H1 (cell line): ENCODE measurements around the gene SRGAP3. TPM values are rescaled to one million over a fixed set of nuclear protein-coding genes. Genes with fewer than 3 reads are reported as not detected.
A peak's percentile ranks its signal among the peaks of the same experiment; 100 is the strongest.

Experiments used
- CTCF ChIA-PET: fragments of 300-600 bp; sonication (Branson Sonifier 250); formaldehyde crosslinking; loops from one replicate; lab custom pipeline; 2021; ENCODE audit not compliant: partially characterized antibody; lab: Charles Lee
- POLR2A ChIA-PET: fragments of 300-600 bp; sonication (Branson Sonifier 250); formaldehyde crosslinking; loops from one replicate; lab custom pipeline; 2021; ENCODE audit warnings: inconsistent platforms; ENCODE audit not compliant: partially characterized antibody; lab: Charles Lee
- DNase-seq, 2 experiments: peaks; one replicate each; pipeline versions ENCODE4 v3.0.0 to v3.0.0-alpha.2; 2010 to 2022; ENCODE audit warnings: low spot score in 2 of 2, low read depth in 1 of 2, mixed read lengths in 1 of 2
- FAIRE-seq: peaks from 2 replicates; lab custom pipeline; 2011; peaks lifted over from hg19 to GRCh38; lab: Jason Lieb, UNC
- H2AFZ ChIP-seq: 2 replicates; pipeline ENCODE4 v1.8.1; 2012; ENCODE audit warnings: low read length, inconsistent platforms
- H2AK5ac ChIP-seq: 2 replicates; pipeline ENCODE4 v1.6.1; 2013; ENCODE audit warnings: low read depth, low read length
- H2BK120ac ChIP-seq: replicated peaks from 2 replicates; pipeline ENCODE3; 2013; ENCODE audit warnings: low read depth, low read length, inconsistent platforms
- H2BK12ac ChIP-seq: 2 replicates; pipeline ENCODE4 v1.6.1; 2013; ENCODE audit warnings: low read depth, low read length
- H2BK15ac ChIP-seq: 2 replicates; pipeline ENCODE4 v1.6.1; 2013; ENCODE audit warnings: low read length
- H2BK20ac ChIP-seq: 2 replicates; pipeline ENCODE4 v1.6.1; 2013; ENCODE audit warnings: low read length
- H2BK5ac ChIP-seq: 2 replicates; pipeline ENCODE4 v1.6.1; 2013; ENCODE audit warnings: low read depth, low read length
- H3K14ac ChIP-seq: 2 replicates; pipeline ENCODE4 v1.6.1; 2013; ENCODE audit warnings: inconsistent platforms; ENCODE audit not compliant: insufficient read length
- H3K18ac ChIP-seq: 2 replicates; pipeline ENCODE4 v1.6.1; 2013; ENCODE audit warnings: low read length; ENCODE audit errors: extremely low read depth
- H3K23ac ChIP-seq: 2 replicates; pipeline ENCODE4 v1.6.1; 2013; ENCODE audit warnings: inconsistent platforms; ENCODE audit not compliant: insufficient read length
- H3K23me2 ChIP-seq: 2 replicates; pipeline ENCODE4 v1.6.1; 2013; ENCODE audit warnings: low read depth, low read length
- H3K27ac ChIP-seq: 2 replicates; pipeline ENCODE4 v1.6.1; 2011; ENCODE audit warnings: low read depth, low read length, inconsistent platforms
- H3K27me3 ChIP-seq, 4 experiments: replicated peaks in 1 of 4; 1 replicate in 1 of 4; 2 replicates in 3 of 4; pipeline versions ENCODE4 v1.6.1 to v1.8.1; 2011 to 2013; ENCODE audit warnings: low read length in 3 of 4, mild to moderate bottlenecking in 3 of 4, inconsistent platforms in 2 of 4, mixed read lengths in 2 of 4, moderate library complexity in 1 of 4; ENCODE audit not compliant: control insufficient read depth in 3 of 4, insufficient read depth in 3 of 4; ENCODE audit errors: extremely low read depth in 1 of 4
- H3K36me3 ChIP-seq, 4 experiments: 2 replicates each; pipeline versions ENCODE4 v1.6.1 to v1.8.1; 2011 to 2013; ENCODE audit warnings: mild to moderate bottlenecking in 4 of 4, low read length in 3 of 4, moderate library complexity in 2 of 4, control low read depth in 1 of 4, inconsistent platforms in 1 of 4; ENCODE audit not compliant: insufficient read depth in 4 of 4, control insufficient read depth in 2 of 4
- H3K4ac ChIP-seq: replicated peaks from 2 replicates; pipeline ENCODE3; 2013; ENCODE audit warnings: low read length, low read depth, mixed read lengths, inconsistent platforms; ENCODE audit not compliant: insufficient read length
- H3K4me1 ChIP-seq, 4 experiments: replicated peaks in 1 of 4; 1 replicate in 1 of 4; 2 replicates in 3 of 4; pipeline versions ENCODE4 v1.6.1 to v1.8.1; 2011 to 2013; ENCODE audit warnings: low read length in 3 of 4, inconsistent platforms in 2 of 4, mixed read lengths in 1 of 4; ENCODE audit not compliant: insufficient read depth in 4 of 4, control insufficient read depth in 3 of 4
- H3K4me2 ChIP-seq, 2 experiments: 2 replicates each; pipeline versions ENCODE4 v1.6.1 to v1.8.1; 2011 to 2013; ENCODE audit warnings: low read depth in 2 of 2, low read length in 2 of 2, control low read depth in 1 of 2, inconsistent platforms in 1 of 2, mild to moderate bottlenecking in 1 of 2; ENCODE audit not compliant: insufficient read depth in 1 of 2
- H3K4me3 ChIP-seq, 4 experiments: fragments of 200-600, 300-600 bp in 1 of 4; sonication (generic), shearing (Covaris generic), sonication (Bioruptor Twin) in 1 of 4; 2 replicates each; pipeline versions ENCODE4 v1.5.1 to v1.8.1; 2011 to 2016; ENCODE audit warnings: low read length in 4 of 4, low read depth in 3 of 4, control low read depth in 2 of 4, inconsistent platforms in 2 of 4, mild to moderate bottlenecking in 2 of 4, mixed read lengths in 1 of 4, moderate library complexity in 1 of 4; ENCODE audit not compliant: insufficient read depth in 2 of 4; ENCODE audit errors: extremely low read depth in 1 of 4
- H3K56ac ChIP-seq: replicated peaks from 2 replicates; pipeline ENCODE3; 2013; ENCODE audit warnings: low read depth, mild to moderate bottlenecking, mixed read lengths, low read length, inconsistent platforms; ENCODE audit not compliant: insufficient read length
- H3K79me1 ChIP-seq: 2 replicates; pipeline ENCODE4 v1.6.1; 2013; ENCODE audit warnings: low read depth, low read length, control low read depth
- H3K79me2 ChIP-seq, 2 experiments: 2 replicates each; pipeline versions ENCODE4 v1.6.1 to v1.8.1; 2012 to 2013; ENCODE audit warnings: low read length in 2 of 2, mild to moderate bottlenecking in 2 of 2, inconsistent platforms in 1 of 2; ENCODE audit not compliant: insufficient read depth in 2 of 2, control insufficient read depth in 1 of 2
- H3K9ac ChIP-seq, 4 experiments: replicated peaks in 1 of 4; 1 replicate in 1 of 4; 2 replicates in 3 of 4; pipeline versions ENCODE4 v1.6.1 to v1.8.1; 2011 to 2013; ENCODE audit warnings: low read depth in 3 of 4, low read length in 3 of 4, control low read depth in 2 of 4, mild to moderate bottlenecking in 2 of 4, moderate library complexity in 2 of 4, inconsistent platforms in 1 of 4; ENCODE audit errors: extremely low read depth in 1 of 4
- H3K9me3 ChIP-seq, 2 experiments: 2 replicates each; pipeline versions ENCODE4 v1.6.1 to v1.8.1; 2012 to 2013; ENCODE audit warnings: mild to moderate bottlenecking in 2 of 2, moderate library complexity in 2 of 2, control low read depth in 1 of 2, inconsistent platforms in 1 of 2, low read depth in 1 of 2, low read length in 1 of 2, mixed read lengths in 1 of 2; ENCODE audit not compliant: insufficient read depth in 2 of 2
- H4K20me1 ChIP-seq, 2 experiments: replicated peaks in 1 of 2; 2 replicates each; pipeline versions ENCODE3 to v1.8.1; 2011 to 2013; ENCODE audit warnings: inconsistent platforms in 2 of 2, low read length in 2 of 2, mild to moderate bottlenecking in 1 of 2; ENCODE audit not compliant: insufficient read depth in 2 of 2, control insufficient read depth in 1 of 2
- H4K5ac ChIP-seq: 2 replicates; pipeline ENCODE4 v1.6.1; 2013; ENCODE audit warnings: low read length, low read depth, mixed read lengths, inconsistent platforms; ENCODE audit not compliant: insufficient read length
- H4K8ac ChIP-seq: 2 replicates; pipeline ENCODE4 v1.8.0; 2013; ENCODE audit warnings: mild to moderate bottlenecking, moderate library complexity, low read length, inconsistent platforms; ENCODE audit not compliant: insufficient read depth; ENCODE audit errors: extremely low read depth
- H4K91ac ChIP-seq: replicated peaks from 2 replicates; pipeline ENCODE3; 2013; ENCODE audit warnings: low read length, mixed read lengths, inconsistent platforms; ENCODE audit not compliant: insufficient read length
- EZH2 ChIP-seq: fragments of 200-600 bp; sonication (generic); IDR thresholded peaks from 2 replicates; pipeline ENCODE4 v1.7.1; 2012; ENCODE audit warnings: low read depth, mild to moderate bottlenecking, moderate library complexity, low read length, inconsistent platforms; ENCODE audit not compliant: severe bottlenecking
- FOSL1 ChIP-seq: IDR thresholded peaks from 2 replicates; pipeline ENCODE4 v1.6.1; 2011; ENCODE audit warnings: mild to moderate bottlenecking, low read depth, low read length, moderate library complexity; ENCODE audit not compliant: insufficient read depth
- PHF8 ChIP-seq: fragments of 200-600 bp; sonication (generic); conservative IDR thresholded peaks from 2 replicates; pipeline ENCODE4 v1.7.1; 2012; ENCODE audit warnings: low read depth, mild to moderate bottlenecking, inconsistent platforms, low read length, moderate library complexity
- TBP ChIP-seq: IDR thresholded peaks from 2 replicates; pipeline ENCODE4 v1.6.1; 2011; ENCODE audit warnings: low read depth, low read length, improper control_type of control experiment
- TEAD4 ChIP-seq: IDR thresholded peaks from 2 replicates; pipeline ENCODE4 v1.6.1; 2012; ENCODE audit warnings: low read depth, low read length, inconsistent platforms, mixed read lengths
- YY1 ChIP-seq: IDR thresholded peaks from 2 replicates; pipeline ENCODE4 v1.6.1; 2011; ENCODE audit warnings: low read depth, mild to moderate bottlenecking, low read length
- WGBS, 2 experiments: shearing (Covaris generic) in 1 of 2; methylation state at CpG; one replicate each; pipeline versions ENCODE4 v1.1.6 to v1.1.7; 2013 to 2015; ENCODE audit warnings: low lambda C conversion rate in 2 of 2, mixed read lengths in 2 of 2, inconsistent platforms in 1 of 2, low coverage in 1 of 2, missing lambda C conversion rate in 1 of 2; ENCODE audit not compliant: insufficient replicate concordance in 2 of 2, insufficient coverage in 1 of 2, insufficient read length in 1 of 2; ENCODE audit errors: extremely low coverage in 1 of 2, missing lambda C conversion rate in 1 of 2; 5-methylcytosine and 5-hydroxymethylcytosine counted together
- polyA plus RNA-seq, 7 experiments: library from polyadenylated mRNA; depleted of rRNA in 3 of 7; stranded (reverse) in 5 of 7; unstranded in 2 of 7; fragments of >200 nt in 5 of 7; fragments of 200-250 nt in 2 of 7; gene quantifications; 1 replicate in 5 of 7; 2 replicates in 1 of 7; 4 replicates in 1 of 7; pipeline versions ENCODE4 v1.2.1 to v1.2.3, GENCODE V29; 2011 to 2013; ENCODE audit warnings: missing spikeins in 2 of 7, mixed read lengths in 2 of 7
- total RNA-seq: library from RNA; stranded (reverse); fragmentation: NEBNext Ultra II Directional; extraction: Animal tissue kit (Norgen Biotek cat#: 25700); gene quantifications from 2 replicates; pipeline ENCODE4 v1.2.1, GENCODE V29; 2021

The SRGAP3 gene
- total and polyA plus RNA-seq, 2 of the 8 experiments (the other 6 are each of a cell fraction or from before 2014, with no cell fraction given) = 5.8 to 11.4 TPM

DNA sequence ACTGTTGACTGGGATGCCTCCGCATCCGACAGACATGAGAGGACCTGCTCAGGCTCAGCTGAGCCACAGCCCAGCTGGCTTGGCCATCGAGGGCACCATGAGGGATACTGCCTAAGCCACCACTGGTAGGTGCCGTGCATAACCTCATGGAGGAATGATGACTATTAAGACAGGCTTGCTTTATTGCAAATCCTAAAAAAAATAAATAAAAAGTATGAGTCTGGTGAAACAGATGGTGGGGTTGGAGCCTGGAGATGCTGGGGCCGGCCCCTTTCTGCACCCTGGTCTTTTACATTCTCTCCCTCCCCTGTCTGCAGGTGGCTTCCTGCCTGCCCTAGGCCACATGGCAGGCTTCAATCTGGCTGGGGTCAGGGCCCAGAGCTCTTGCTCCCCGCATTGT lies 262.2 kb downstream of the SRGAP3 start:
- H3K9ac ChIP-seq = no peak overlapping the region
- H3K79me2 ChIP-seq = no peaks in the 10 kb centered on the region
- H3K23me2 ChIP-seq = no peaks in the 10 kb centered on the region
- H3K56ac ChIP-seq = no peak overlapping the region
- H3K18ac ChIP-seq = no peak overlapping the region
- H3K9me3 ChIP-seq = no peaks in the 10 kb centered on the region; a peak in 1 of 4 replicates
- H3K4me1 ChIP-seq = peaks cover 0 to 4% (median under 1%) of the 10 kb centered on the region in 4 experiments; a peak in 3 of 7 replicates
- H3K4me2 ChIP-seq = 0 out of 4 replicates have a peak overlapping the region, but pooled peaks of 1 of the 2 experiments have one; percentile 46
- H3K14ac ChIP-seq = no peak overlapping the region
- H2BK12ac ChIP-seq = no peak overlapping the region
- no peak for FAIRE-seq
- H3K23ac ChIP-seq = no peak overlapping the region
- H3K4me3 ChIP-seq = no peak overlapping the region
- H2BK15ac ChIP-seq = no peak overlapping the region
- no peak overlapping the region for H2AFZ ChIP-seq
- no peak overlapping the region for H4K5ac ChIP-seq
- no peaks in the 10 kb centered on the region for H3K27me3 ChIP-seq
- WGBS, 2 experiments = 68% methylated on average over 6 of the region's 6 CpGs; no CpG with 5 or more reads in 1 of the 2 experiments
- H4K20me1 ChIP-seq = no peaks in the 10 kb centered on the region
- no peaks in the 10 kb centered on the region for H3K79me1 ChIP-seq
- no peak overlapping the region for H3K27ac ChIP-seq
- no peak overlapping the region for H2BK120ac ChIP-seq
- no peak for DNase-seq
- H2BK5ac ChIP-seq = no peak overlapping the region
- H4K91ac ChIP-seq = no peak overlapping the region
- no peak overlapping the region for H3K4ac ChIP-seq
- ChIA-PET CTCF (interaction anchor here (0.7 to 13.2 kb wide), 62 partner anchors 11 to 429 kb away, joined by 3 to 200 read pairs (median 6); partner anchors contain the start of genes SRGAP3 and THUMPD3), POLR2A (interaction anchor here (0.6 to 2.2 kb wide), 5 partner anchors 12 to 315 kb away, joined by 3 to 5 read pairs (median 4); partner anchors contain the start of gene SRGAP3)
- no peaks in the 10 kb centered on the region for H3K36me3 ChIP-seq
- TF ChIP-seq EZH2 (no peak), TEAD4 (no peak), PHF8 (no peak), TBP (no peak), FOSL1 (no peak), YY1 (no peak)
- no peak overlapping the region for H2BK20ac ChIP-seq
- no peak overlapping the region for H4K8ac ChIP-seq
- no peak overlapping the region for H2AK5ac ChIP-seq
